GM12875 (cell line): ENCODE measurements around the gene STON2.

Experiments used
- H3K4me3 ChIP-seq: one replicate; pipeline ENCODE4 v1.5.1; 2011; ENCODE audit warnings: low read depth, low read length, control low read depth
- CTCF ChIP-seq: IDR thresholded peaks from 2 replicates; pipeline ENCODE4 v1.5.1; 2011; ENCODE audit warnings: low read depth, mild to moderate bottlenecking, control low read depth, inconsistent platforms, low read length, moderate library complexity, borderline replicate concordance; ENCODE audit not compliant: insufficient read depth

STON2 gene

GRCh38 chr14:81343701-81344100, 56.4 kb downstream of the STON2 start:
- no peak for TF ChIP-seq CTCF
- no peak overlapping the region for H3K4me3 ChIP-seq

- H3K4me3 ChIP-seq: no peak overlapping the region
- no peak for TF ChIP-seq CTCF
Observed at GRCh38 chr14:81342850-81343580, 57.1 kb downstream of the STON2 start.

GRCh38 chr14:81341781-81342180, 58.3 kb downstream of the STON2 start:
- TF ChIP-seq CTCF: no peak
- H3K4me3 ChIP-seq: no peak overlapping the region

- TF ChIP-seq CTCF: no peak
Observed at GRCh38 chr14:81341370-81341769, 58.8 kb downstream of the STON2 start.

GRCh38 chr14:81340201-81340600, 59.9 kb downstream of the STON2 start:
- H3K4me3 ChIP-seq: no peak overlapping the region
- no peak for TF ChIP-seq CTCF

More at GRCh38 chr14:81341370-81341769, 58.8 kb downstream of the STON2 start:
- H3K4me3 ChIP-seq: no peak overlapping the region

GRCh38 chr14:81337073-81337472, 63.1 kb downstream of the STON2 start:
- TF ChIP-seq CTCF: no peak
- no peak overlapping the region for H3K4me3 ChIP-seq

- no peak overlapping the region for H3K4me3 ChIP-seq
Observed at GRCh38 chr14:81336009-81336408, 64.1 kb downstream of the STON2 start.

More at GRCh38 chr14:81336009-81336408, 64.1 kb downstream of the STON2 start:
- no peak for TF ChIP-seq CTCF
